ENCODE measurements around the gene STOML1. TPM values are rescaled to one million over a fixed set of nuclear protein-coding genes. Genes with fewer than 3 reads are reported as not detected.
A peak's percentile ranks its signal among the peaks of the same experiment; 100 is the strongest.

Gene STOML1
- total RNA-seq, 1 donor from 2014 or later: 10.6 TPM

DNA sequence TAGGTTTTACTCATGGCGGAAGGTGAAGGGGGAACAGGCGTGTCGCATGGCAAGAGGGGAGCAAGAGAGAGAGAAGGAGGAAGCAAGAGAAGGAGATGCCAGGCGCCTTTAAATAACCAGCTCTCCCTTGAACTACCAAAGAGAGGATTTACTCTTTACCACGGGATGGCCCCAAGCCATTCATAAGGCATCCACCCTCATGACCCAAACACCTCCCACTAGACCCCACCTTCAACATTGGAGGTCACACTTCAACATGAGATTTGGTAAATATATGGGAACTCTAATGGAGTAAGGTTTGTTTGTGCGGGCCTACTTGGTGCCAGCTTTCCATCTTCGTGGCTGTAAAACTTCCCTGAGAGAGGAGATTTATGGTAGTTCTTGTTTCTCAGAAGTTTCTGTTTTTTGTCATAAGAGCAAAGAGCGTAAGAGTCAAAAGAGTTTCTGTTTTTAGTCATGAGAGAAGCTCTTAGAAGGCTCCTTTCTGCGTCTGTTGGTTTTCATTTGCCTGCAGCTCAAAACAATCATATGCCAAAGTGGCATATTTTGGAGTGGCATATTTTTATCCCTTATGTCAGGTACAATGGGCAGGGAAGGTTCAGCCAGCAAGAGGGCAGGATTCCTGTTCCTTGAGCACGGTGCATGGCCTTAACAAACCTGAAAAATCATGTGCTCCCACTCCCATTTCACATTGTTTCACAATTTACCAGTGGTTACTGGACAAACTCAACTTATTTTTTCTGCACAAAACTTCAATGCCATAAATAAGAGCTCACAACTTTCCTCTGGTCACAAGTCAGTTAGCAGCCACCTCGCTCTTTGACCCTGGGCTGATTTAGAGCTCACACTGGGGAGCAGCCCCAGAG is 14.9 kb upstream of the STOML1 start:
- Mint-ChIP-seq H3K9me3 (peaks cover 2% of the 10 kb centered on the region), H3K27ac (peak overlapping the region; percentile 84), H3K4me3 (peak overlapping the region; percentile 39), H3K27me3 (no peaks in the 10 kb centered on the region), H3K4me1 (peaks cover 61% of the 10 kb centered on the region), H3K36me3 (ENCODE audit: low read depth) (peaks cover 48% of the 10 kb centered on the region)
- DNase-seq: no peak
- TF ChIP-seq, protein P1, sequence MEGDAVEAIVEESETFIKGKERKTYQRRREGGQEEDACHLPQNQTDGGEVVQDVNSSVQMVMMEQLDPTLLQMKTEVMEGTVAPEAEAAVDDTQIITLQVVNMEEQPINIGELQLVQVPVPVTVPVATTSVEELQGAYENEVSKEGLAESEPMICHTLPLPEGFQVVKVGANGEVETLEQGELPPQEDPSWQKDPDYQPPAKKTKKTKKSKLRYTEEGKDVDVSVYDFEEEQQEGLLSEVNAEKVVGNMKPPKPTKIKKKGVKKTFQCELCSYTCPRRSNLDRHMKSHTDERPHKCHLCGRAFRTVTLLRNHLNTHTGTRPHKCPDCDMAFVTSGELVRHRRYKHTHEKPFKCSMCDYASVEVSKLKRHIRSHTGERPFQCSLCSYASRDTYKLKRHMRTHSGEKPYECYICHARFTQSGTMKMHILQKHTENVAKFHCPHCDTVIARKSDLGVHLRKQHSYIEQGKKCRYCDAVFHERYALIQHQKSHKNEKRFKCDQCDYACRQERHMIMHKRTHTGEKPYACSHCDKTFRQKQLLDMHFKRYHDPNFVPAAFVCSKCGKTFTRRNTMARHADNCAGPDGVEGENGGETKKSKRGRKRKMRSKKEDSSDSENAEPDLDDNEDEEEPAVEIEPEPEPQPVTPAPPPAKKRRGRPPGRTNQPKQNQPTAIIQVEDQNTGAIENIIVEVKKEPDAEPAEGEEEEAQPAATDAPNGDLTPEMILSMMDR (IDR thresholded peaks at IDR 0.05): no peak
- ATAC-seq (ENCODE audit: low read depth): peak; percentile 28
- intact Hi-C loops (cut with micrococcal nuclease): loop anchor here (1.0 kb wide), 1 partner anchor 10 kb away; no protein-coding TSS in a partner anchor
- POLR2A ChIA-PET: interaction anchor here (0.5 to 3.4 kb wide), 6 partner anchors 9 to 1633 kb away, joined by 3 to 39 read pairs (median 4); partner anchors contain the start of genes IMP3 and PML
- CTCF ChIA-PET: interaction anchor here (0.7 to 1.7 kb wide), 4 partner anchors 11 to 34 kb away, joined by 3 to 8 read pairs (median 4); partner anchors contain the start of gene PML

DNA sequence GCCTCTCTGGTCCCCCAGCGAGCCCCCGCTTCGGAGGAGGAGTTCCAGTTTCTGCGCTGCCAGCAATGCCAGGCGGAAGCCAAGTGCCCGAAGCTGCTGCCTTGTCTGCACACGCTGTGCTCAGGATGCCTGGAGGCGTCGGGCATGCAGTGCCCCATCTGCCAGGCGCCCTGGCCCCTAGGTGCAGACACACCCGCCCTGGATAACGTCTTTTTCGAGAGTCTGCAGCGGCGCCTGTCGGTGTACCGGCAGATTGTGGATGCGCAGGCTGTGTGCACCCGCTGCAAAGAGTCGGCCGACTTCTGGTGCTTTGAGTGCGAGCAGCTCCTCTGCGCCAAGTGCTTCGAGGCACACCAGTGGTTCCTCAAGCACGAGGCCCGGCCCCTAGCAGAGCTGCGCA is 5.9 kb upstream of the STOML1 start:
- H3K27me3 Mint-ChIP-seq: no peaks in the 10 kb centered on the region
- H3K27ac Mint-ChIP-seq: peak overlapping the region; percentile 18
- peaks cover 64% of the 10 kb centered on the region for H3K4me1 Mint-ChIP-seq
- TF ChIP-seq, protein P1 (IDR thresholded peaks at IDR 0.05): no peak
- intact Hi-C loops (cut with micrococcal nuclease): loop anchor here (1.0 kb wide), 1 partner anchor 9 kb away; no protein-coding TSS in a partner anchor
- H3K4me3 Mint-ChIP-seq: no peak overlapping the region
- peaks cover 41% of the 10 kb centered on the region for H3K36me3 Mint-ChIP-seq (ENCODE audit: low read depth)
- no peak for ATAC-seq (ENCODE audit: low read depth)
- ChIA-PET POLR2A (interaction anchor here (1.2 kb wide), 1 partner anchor 10 kb away, joined by 3 read pairs; no protein-coding TSS in a partner anchor), CTCF (no interaction called here)
- H3K9me3 Mint-ChIP-seq: no peaks in the 10 kb centered on the region
- DNase-seq: no peak

DNA sequence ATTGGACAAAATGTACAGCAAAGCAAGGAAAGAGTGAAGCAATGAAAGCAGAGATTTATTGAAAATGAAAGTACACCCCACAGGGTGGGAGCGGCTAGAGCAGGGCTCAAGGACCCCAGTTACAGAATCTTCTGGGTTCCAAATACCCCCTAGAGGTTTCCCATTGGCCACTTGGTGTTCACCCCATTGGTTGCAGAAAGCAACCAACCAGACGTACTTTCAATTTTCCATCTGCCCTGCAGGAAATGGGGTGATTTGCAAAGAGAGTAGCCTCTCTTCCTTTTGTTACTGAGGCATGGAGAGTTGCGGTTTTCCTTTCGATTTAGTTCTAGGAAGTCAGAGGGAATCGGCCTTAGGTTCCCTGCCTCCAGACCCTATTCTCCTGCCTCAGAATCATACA is 4.8 kb upstream of the STOML1 start:
- ATAC-seq (ENCODE audit: low read depth) (no peak), DNase-seq (no peak)
- Mint-ChIP-seq H3K4me3 (peak overlapping the region; percentile 91), H3K9me3 (no peaks in the 10 kb centered on the region), H3K36me3 (ENCODE audit: low read depth) (peaks cover 36% of the 10 kb centered on the region), H3K27me3 (no peaks in the 10 kb centered on the region), H3K27ac (peak overlapping the region; percentile 91), H3K4me1 (peaks cover 72% of the 10 kb centered on the region)
- TF ChIP-seq, protein P1 (IDR thresholded peaks at IDR 0.05): no peak
- ChIA-PET POLR2A (interaction anchor here (3.4 kb wide), 1 partner anchor 10 kb away, joined by 39 read pairs; no protein-coding TSS in a partner anchor), CTCF (interaction anchor here (1.5 kb wide), 1 partner anchor 25 kb away, joined by 11 read pairs; no protein-coding TSS in a partner anchor)
- intact Hi-C loops (cut with micrococcal nuclease): loop anchor here (1.0 kb wide), 1 partner anchor 10 kb away; no protein-coding TSS in a partner anchor

DNA sequence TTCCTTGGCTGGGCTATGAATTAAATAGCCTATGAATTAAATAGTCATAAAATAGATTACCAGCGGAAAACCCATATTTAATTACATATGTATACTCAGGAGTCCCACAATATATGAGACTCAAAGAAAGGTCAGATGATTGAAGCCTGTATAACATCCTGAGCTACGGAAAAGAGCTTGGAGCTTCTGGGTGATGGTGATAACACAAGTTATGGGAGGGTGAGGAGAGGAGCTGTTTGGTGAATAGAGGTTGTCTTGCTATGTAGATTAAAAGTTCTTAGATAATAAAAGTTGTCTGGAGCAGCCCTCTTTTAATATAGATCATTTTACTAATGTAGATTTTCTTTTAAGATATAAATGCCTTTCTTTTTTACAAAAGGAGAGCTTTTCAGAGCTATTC is 4.2 kb upstream of the STOML1 start:
- Mint-ChIP-seq H3K27me3 (no peaks in the 10 kb centered on the region), H3K36me3 (ENCODE audit: low read depth) (peaks cover 36% of the 10 kb centered on the region)
- POLR2A ChIA-PET: interaction anchor here (3.4 kb wide), 1 partner anchor 10 kb away, joined by 39 read pairs; no protein-coding TSS in a partner anchor

More for the DNA sequence above, 4.2 kb upstream of the STOML1 start:
- no peaks in the 10 kb centered on the region for H3K9me3 Mint-ChIP-seq
- DNase-seq (no peak), ATAC-seq (ENCODE audit: low read depth) (no peak)
- H3K4me1 Mint-ChIP-seq: peaks cover 71% of the 10 kb centered on the region
- H3K4me3 Mint-ChIP-seq: peak overlapping the region; percentile 91
- intact Hi-C loops (cut with micrococcal nuclease): no loop called here
- TF ChIP-seq, protein P1 (IDR thresholded peaks at IDR 0.05): no peak
- peak overlapping the region; percentile 91 for H3K27ac Mint-ChIP-seq
- CTCF ChIA-PET: interaction anchor here (1.0 to 1.5 kb wide), 2 partner anchors 11 to 24 kb away, joined by 4 to 11 read pairs; no protein-coding TSS in a partner anchor
